Activated CD4-positive, alpha-beta T cell treated with anti-CD3 and anti-CD28 coated beads, Interleukin-2, Interleukin-6, amounts not matched to agents 100 ng/mL and 50 ng/mL, durations not matched to agents 16 hours and 8 hours (primary cell): ENCODE results near the gene CCDC24.

Experiments
- DNase-seq: peaks from one replicate; pipeline ENCODE4 v3.0.0-alpha.2; 2020

The CCDC24 gene

DNA sequence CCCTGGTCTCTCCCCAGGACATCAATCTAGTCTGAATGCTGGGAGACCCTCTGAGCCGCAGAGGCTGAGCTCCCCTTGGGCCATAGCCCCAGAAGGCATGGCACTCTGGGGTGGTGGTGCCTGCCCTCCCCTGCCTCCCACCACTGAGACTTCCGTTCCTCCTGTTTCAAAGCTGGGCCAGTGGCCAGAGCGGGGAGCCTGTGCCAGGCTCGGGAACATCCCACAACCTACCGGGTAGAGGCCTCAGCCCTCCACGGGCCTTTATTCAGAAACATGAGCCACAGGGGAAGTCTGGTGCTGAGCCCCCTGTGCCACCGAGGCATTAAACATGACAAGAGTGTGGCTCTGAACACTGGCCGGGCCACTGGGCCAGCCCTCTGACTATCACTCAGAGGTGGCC, 8.1 kb downstream of the CCDC24 start:
- DNase-seq = no peak

DNA sequence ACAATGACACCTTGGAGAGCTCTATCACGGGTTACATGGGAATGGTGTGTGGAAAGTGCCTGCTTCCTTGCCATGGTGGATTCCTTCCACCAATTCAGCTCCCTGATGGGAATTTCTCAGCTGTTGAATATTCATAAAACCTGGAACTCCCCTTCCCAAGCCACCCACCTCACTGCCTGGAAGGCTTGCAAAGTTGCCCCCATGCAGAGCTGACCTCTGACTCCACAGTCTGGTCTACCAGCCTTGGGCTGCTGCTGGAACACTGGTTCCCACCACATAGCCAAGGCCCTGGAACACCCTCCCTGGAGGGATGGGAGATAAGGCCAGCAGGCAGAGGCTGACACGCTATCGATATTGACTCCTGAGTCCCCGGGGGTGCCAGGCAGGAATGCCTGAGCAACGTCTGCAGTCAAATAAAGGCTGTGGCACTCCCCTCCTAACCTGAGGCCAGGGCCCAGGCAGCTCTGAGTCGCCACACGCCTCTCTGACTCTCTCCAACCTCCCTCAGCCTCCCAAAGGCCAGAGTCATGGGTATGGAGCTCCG, 8.8 kb downstream of the CCDC24 start:
- DNase-seq = no peak

DNA sequence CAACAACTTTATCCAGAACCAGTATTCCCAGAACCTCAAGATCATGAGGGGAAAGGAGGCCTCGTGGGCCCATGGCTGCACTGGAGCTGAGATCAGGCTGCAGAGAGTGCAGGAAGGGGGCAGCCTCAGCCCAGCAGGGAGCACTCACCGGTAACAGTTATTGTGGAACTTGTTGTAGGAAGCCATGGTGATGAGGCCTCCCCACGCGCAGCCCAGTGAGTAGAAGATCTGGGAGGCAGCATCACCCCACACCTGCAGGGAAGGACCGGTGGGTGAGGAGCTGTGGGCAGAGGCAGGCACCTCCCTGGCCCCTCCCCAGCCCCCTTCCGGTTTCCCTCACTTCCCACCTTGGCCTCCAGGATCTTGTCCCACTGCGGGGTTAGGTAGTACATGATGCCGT, 10.8 kb downstream of the CCDC24 start:
- no peak for DNase-seq

DNA sequence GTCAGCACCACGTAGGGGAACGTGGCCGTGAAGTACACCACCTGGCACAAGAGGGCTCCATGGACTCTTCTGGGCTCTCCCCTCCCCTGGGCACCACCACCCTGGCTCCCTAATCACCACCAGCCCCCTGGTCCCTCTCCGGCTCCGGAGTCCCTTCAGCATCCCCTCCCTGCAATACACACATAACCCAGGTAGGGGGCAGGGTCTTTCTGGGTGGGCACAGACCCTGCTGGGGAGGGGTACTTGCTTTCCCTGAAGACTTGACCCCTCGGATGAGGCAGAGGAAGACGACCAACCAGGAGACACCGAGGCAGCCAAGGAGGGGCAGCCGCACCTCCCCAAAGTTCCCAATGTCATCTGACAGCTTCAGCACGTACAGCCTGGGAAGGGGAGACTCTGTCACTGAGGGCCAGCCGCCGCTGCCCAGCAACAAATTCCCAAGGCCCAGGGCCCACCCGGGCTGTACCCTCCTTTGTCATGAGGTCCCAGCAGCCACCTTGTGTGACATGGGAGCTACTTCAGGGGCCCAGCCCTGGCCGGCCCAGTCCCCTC, 11.3 kb downstream of the CCDC24 start:
- no peak for DNase-seq

DNA sequence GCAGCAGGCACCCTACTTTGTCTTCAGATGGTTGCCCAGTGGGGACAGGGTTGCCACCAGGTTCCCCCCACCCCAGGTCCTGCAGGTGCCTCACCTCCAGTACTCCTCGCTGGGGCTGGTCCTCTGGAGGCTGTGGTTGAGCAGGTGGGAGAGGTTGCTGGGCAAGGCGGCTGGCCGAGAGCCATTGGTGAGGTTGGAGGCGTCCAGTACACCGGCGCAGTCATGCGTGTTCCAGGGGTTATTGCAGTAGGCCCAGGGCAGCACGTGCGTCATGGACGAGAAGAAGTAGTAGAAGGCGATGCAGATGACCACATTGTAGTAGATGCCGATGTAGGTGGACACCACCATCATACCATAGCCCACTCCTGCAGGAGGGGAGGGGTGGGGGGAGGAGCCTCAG, 16.9 kb downstream of the CCDC24 start:
- DNase-seq = no peak

DNA sequence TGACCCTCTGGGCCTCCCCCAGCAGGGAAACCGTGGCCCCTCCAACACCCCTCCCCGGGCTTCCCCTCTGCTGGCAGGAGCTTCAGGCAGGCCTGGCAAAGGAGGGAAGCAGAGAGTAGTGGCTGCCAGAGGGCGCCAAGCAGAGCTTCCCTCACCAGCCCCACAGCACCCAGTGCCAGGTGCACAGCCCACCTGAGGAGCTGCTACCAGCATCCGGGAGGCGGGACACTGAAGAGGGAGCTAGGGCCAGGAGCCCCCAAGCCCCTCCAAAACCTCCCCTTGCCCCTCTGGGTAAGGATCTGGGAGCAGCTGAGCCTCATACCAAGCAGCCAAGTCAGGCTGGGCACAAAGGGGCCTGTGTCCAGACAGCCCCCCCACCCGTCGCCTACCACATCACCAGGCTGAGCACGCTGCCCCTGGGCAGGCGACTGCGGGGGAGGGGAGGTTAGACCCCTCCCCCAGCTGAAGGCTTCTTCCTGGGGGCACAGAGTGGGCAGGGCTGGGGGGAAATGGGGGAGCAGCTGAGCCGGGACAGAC, 19.6 kb downstream of the CCDC24 start:
- DNase-seq = no peak

DNA sequence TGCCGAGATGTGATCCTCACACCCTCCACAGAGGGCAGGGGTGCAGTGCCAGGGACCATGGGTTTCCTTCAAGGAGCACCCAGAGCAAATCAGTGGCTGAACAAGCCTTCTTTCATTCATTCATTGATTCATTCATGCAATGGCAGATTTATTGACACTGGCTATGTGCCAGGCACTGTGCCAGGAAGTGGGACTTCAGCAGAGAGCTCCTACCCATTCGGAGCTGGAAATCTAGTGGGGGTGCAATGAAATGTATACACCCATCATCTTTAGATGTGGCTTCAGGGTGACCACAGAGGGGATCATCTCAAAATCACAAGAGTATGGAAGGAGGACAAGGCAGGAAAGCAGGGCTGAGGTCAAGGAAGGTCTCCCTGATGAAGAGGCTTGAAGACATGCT, 21.0 kb downstream of the CCDC24 start:
- DNase-seq = no peak

- DNase-seq = no peak
Observed at GRCh38 chr1:44012941-44013609, 21.7 kb downstream of the CCDC24 start.

DNA sequence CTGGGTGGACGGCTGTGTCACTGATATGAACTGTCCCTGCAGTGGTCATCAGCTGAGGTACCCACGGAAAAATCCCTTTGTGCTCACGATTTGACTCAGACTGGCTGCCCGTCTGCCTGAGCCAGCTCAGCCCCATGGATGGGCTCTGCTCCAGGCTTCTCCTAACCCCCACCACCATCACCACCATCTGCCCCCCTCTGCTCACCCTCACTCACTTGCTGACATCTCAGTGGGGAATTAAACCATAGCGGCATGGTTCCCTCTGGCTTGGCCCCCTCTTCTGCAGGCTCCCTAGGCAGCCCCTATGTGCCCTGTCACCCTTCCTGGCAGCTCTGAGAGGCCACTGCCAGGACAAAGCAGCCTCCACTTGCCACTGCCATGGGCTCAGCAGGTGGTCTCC, 22.6 kb downstream of the CCDC24 start:
- no peak for DNase-seq

GRCh38 chr1:44014365-44015104, 23.1 kb downstream of the CCDC24 start:
- DNase-seq = no peak

DNA sequence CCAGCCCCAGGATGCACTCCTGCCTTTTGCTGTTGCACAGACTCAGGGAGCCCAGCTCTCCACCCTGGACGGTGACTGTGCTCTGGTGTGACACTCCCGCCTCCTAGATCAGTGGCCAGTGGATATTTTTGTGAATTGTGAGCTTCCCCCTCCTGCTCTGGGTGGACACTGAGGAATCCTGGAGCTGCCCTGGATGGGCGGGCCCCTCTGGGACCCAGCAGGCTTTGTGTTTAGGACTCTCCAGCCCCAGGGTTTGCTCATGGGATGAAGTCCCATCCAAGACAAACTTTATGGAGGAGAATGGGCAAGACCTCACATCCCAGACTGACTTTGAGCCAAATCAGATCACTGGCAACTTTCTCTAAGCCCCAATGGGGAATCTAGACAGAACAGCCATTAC, 23.8 kb downstream of the CCDC24 start:
- no peak for DNase-seq

DNA sequence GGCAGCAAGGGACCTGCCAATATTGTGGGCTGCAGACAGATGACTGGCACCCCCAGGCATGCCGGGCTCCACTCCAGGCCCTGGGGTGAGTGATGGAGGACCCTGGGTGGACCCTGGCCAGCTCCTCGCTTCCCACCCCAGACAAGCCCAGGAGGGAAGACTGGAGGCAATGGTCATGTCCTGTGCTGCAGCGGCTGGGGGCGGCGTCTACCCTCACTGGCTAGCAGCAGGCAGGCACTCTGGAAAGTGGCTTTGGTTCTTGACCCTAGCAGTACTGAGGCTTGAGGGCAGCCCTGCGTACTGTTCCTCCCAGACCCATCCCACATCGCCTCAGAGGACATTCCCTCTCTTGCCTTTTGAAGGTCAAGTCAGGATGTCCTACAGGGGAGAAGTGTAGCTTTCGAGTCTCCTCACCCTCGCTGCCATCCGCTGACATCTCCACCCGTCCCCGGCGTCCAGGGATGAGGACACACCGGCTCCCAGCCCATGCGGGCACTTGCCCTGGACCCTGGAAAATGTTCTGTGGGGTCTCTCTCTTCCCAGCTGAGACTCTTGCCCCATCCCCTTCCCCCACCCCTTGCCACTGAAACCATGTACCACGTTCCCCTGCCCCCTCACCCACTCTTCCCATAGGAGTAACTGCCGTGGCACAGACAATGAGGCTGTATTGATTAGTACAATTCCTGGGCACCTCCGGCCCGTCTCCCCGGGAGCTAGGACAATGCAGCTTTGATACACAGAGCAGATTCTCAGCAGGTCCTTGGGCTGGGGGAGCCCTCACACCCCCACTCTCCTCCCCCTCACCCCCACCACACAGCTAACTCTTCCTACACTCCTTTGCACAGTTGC, 24.9 kb downstream of the CCDC24 start:
- no peak for DNase-seq

- no peak for DNase-seq
Observed at GRCh38 chr1:44016890-44017400, 25.5 kb downstream of the CCDC24 start.

- DNase-seq = no peak
Observed at GRCh38 chr1:44019466-44019948, 28.1 kb downstream of the CCDC24 start.

- DNase-seq = no peak
Observed at GRCh38 chr1:44020464-44020863, 29.1 kb downstream of the CCDC24 start.

DNA sequence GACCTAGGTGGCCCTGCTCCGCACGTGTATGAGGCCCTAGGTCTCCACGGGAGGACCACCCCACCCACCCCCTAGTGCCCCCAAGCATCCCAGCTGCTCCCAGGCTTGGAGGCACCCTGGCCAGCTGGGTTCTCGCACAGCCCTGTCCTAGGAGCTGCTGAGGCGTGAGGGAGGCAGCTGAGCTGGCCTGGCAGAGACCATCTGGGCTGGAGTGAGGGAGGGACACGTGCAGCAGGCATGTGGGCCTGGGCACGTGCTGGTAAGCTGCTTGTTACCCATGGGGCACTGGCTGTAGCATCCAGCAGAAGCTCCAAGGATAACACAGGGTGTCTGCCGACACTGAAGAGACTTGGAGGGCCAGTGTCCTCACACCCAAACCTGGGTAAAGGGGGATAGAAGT, 29.8 kb downstream of the CCDC24 start:
- DNase-seq = no peak

- DNase-seq = no peak
Observed at GRCh38 chr1:44021581-44022321, 30.4 kb downstream of the CCDC24 start.

DNA sequence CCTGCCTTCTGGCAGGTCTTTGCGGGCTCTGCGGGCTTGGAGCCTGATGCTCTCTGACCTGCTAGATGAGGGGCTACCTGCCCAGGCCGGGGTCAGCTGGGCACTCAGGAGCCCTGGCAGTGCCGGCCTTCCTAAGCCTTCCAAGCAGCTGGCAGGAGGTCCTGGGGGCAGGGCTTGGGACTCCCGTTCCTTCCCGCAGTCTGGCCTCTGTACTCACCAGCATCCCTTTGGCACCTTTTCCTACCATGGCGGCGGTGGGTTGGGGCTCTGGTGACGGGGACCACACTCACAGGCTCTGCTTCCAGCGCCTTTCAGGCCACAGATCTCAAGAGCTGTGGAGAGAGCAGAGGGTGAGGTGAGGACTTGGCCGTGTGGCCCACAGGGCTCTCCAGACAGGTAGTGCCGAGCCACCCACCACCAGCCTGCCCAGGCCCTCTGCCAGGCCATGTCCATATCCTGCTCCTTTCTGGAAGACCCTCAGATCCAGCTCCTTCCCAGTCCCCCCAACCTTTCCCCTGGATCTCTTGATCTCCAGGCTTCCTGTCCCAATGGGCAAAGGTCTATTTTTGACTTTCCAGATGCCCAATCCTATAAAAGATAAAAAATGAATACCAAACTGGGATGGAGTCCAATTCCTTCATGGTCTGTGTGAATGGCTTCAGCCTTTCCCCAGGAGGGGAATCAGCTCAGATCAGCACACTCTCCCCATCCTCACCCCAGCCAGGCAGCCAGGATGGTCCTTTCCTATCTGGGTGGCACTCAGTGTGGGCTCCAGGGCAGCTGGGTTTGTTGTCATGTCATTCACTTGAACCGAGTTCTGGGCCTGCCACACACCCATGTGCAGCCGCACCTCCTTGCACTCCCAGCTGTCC, 32.9 kb downstream of the CCDC24 start:
- DNase-seq = no peak

DNA sequence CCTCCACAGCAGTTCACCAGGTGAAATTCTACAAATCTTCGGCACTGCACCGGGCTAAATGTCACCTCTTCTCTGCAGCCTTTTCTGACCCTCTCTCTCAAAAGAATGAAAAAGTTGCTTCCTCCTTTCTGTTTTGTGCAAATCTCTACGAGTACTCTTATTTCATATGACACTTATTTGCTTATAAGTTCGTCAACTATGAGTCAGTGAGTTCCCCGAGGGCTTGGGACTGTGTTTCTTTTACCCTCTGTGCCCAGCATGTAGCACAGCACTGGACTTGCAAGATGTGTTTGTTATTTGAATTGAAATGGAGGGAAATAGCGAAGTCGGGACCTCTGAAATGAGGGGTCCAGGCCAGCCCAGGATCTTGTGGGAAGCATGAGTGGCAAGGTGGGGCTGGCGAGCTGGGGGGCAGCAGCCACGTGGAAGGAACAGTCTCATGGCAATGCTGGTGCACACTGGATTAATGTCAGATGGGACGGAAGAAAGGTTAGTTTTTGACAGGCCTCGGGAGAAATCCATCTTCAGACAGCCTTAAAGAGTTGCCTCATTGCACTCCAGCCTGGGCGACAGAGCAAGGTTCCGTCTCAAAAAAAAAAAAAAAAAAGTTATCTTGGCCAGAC, 33.6 kb downstream of the CCDC24 start:
- DNase-seq = no peak

DNA sequence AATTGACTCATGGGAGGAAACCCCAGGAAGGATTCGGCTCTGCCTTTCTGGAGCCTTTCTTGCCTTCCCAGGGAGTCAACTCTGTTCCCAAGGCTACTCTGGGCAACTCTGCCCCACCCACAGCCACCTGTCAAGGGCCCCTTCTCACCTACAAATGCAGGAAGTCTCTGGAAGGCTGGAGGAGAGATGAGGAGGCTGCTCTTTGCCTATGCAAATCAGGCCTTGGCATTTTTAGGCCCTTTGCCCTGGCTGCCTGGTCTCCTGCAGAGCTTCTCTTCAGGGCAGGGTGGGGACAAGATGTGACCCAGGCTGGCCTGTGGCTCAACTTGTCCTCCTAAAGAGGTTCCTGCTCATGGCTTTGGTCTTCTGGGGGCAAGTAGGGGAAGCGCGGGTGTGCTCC, 34.4 kb downstream of the CCDC24 start:
- DNase-seq = no peak
